ENCODE measurements around the gene PLA2G2D.

The PLA2G2D gene

DNA sequence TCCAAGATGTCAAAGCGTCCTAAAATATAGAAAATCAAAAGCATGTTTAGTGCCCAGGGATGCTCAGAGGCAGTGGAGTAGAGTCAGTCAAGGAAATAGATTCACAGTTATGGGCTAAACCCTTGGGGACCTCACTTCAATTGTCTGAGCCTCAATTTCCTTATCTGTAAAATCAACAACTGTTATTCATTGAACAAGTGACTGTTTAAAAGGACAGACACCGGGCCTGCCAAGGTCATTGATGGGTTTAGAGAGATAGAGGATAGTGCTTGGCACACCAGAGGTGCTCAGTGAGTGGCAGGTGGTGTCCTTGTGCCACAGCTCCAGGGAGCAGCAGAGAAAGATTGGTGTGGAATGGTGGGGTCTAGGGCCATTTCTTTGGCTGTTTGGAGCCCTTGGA is 36.6 kb downstream of the PLA2G2D start:
- Histone ChIP-seq H3K27me3 (ENCODE audit: low read depth) (no peaks in the 10 kb centered on the region), H3K9me3 (no peaks in the 10 kb centered on the region), H3K4me3 (no peak overlapping the region), H3K36me3 (replicated peaks) (no peaks in the 10 kb centered on the region), H3K4me1 (no peaks in the 10 kb centered on the region)
- in situ Hi-C loops (cut with MboI; ENCODE audit: low sequenced_read_pairs) = loop anchor here (25.0 kb wide), 1 partner anchor 545 kb away; no protein-coding TSS in a partner anchor
- DNase-seq (ENCODE audit: low spot score in 2 of 2) = no peak

DNA sequence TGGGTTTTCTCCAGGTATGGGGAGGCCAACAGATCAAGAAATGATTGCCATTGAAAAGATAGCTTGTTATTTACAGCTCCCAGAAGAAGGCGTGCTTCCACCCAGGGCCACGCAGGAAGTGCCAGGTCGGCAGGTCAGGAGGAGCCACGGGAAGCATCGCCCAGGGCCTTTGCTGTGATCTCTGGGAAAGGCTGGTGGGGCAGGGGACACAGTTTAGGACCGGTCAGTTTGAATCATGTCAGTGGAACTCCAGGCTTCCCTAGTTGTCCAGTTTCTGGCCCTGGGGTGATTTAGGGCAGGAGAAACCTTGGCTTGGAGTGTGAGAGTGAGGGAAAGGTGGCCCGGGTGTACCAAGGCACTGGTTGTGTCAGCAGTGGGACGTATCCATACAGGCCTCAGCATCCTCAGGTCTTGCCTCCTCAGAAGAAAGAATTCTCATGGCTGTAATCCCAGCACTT is 38.0 kb downstream of the PLA2G2D start:
- H3K27me3 ChIP-seq (ENCODE audit: low read depth) = no peaks in the 10 kb centered on the region
- H3K4me3 ChIP-seq = no peak overlapping the region
- no peaks in the 10 kb centered on the region for H3K9me3 ChIP-seq
- H3K36me3 ChIP-seq (replicated peaks) = no peaks in the 10 kb centered on the region
- in situ Hi-C loops (cut with MboI; ENCODE audit: low sequenced_read_pairs) = loop anchor here (25.0 kb wide), 1 partner anchor 544 kb away; no protein-coding TSS in a partner anchor
- no peaks in the 10 kb centered on the region for H3K4me1 ChIP-seq
- DNase-seq (ENCODE audit: low spot score in 2 of 2) = no peak

DNA sequence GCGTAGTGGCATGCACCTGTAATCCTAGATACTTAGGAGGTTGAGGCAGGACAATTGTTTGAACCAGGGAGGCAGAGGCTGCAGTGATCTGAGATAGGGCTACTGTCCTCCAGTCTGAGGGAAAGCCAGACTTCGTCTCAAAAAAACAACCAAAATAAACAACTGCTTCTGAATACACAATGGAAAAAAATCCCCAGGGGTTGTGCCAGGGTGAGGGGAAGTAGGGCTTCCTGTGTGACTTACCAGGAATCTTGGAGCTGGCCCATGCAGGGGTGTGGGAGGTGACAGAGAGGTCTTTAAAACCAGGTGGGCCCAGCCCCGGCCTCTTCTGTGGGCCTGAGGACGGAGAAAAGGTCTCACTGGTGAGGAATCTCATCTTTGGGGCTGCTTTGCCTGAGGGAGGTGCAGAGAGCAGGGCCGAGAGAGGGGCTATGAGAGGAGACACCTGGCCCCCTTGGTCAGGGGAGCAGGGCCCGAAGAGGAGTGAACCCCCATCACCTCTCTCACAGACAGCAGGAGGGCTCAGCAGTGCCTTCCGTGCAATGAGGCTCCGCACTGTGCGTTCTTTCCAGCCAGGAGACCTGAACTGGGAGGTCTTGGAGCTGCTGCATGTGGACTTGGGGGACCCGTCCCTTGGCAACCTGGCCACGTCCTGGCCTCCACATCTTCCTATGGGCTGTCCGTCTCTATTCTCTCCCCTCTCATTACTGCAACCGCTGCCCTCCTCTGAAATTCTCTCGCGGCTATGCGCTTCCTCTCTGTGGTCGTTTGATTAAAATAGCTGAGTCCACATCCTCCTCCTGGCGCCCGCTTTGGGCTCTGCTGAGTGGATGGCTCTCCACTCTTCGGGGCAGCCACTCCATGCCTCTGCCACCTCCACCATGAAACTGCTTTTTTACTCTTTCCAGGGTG is 38.6 kb downstream of the PLA2G2D start:
- no peaks in the 10 kb centered on the region for H3K9me3 ChIP-seq
- H3K27me3 ChIP-seq (ENCODE audit: low read depth) = no peaks in the 10 kb centered on the region
- in situ Hi-C loops (cut with MboI; ENCODE audit: low sequenced_read_pairs) = loop anchor here (25.0 kb wide), 1 partner anchor 543 kb away; no protein-coding TSS in a partner anchor
- no peak overlapping the region for H3K4me3 ChIP-seq
- no peaks in the 10 kb centered on the region for H3K36me3 ChIP-seq (replicated peaks)
- H3K4me1 ChIP-seq = no peaks in the 10 kb centered on the region
- DNase-seq (ENCODE audit: low spot score in 2 of 2) = no peak

DNA sequence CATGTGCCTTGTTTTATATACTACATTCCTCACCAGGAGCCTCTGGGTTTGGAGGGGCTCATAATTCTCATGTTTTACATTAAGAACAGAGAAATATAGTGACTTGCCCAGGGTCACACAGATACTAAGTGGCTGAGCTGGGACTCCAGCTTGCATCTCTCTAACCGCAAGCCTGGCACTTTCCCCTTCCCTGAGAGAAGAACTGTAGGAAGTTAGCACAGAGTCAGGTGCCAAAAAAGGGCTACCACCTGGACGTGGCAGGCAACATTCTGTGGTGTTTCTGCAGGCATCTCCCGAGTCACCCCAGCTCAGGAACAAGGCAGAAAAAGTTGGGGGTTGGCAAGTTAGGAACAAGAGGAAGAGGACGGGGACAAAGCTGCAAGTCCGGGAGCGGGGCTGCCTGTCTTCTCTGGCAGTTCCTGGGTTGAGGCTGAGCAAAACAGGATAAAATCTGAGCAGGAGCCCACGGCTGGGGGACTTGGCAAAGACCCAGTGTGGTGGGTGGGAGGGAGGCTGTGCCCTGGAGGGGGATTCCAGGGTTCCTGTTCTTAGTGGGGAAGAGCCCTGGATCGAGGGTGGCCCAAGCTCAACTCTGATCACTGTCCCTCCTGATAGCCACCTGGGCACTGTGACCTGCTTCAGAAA is 39.6 kb downstream of the PLA2G2D start:
- in situ Hi-C loops (cut with MboI; ENCODE audit: low sequenced_read_pairs) = loop anchor here (25.0 kb wide), 1 partner anchor 542 kb away; no protein-coding TSS in a partner anchor
- Histone ChIP-seq H3K4me3 (no peak overlapping the region), H3K9me3 (no peaks in the 10 kb centered on the region), H3K4me1 (no peaks in the 10 kb centered on the region), H3K36me3 (replicated peaks) (no peaks in the 10 kb centered on the region), H3K27me3 (ENCODE audit: low read depth) (no peaks in the 10 kb centered on the region)
- DNase-seq (ENCODE audit: low spot score in 2 of 2) = no peak

DNA sequence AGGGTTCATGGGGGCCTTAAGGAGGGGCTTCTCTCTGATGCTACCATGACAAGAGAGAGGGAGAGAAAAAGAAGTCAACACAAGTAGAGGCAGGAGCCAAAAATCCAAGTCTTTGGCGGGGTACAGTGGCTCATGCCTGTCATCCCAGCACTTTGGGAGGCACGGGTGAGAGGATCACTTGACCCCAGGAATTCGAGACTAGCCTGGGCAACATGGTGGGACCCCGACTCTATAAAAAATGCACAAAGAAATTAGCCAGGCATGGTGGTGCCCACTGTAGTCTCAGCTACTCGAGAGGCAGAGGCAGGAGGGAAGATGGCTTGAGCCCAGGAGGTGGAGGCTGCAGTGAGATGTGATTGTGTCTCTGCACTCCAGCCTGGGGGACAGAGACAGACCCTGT is 40.6 kb downstream of the PLA2G2D start:
- no peak for DNase-seq (ENCODE audit: low spot score in 2 of 2)
- Histone ChIP-seq H3K36me3 (replicated peaks) (no peaks in the 10 kb centered on the region), H3K27me3 (ENCODE audit: low read depth) (no peaks in the 10 kb centered on the region), H3K4me3 (no peak overlapping the region), H3K9me3 (no peaks in the 10 kb centered on the region), H3K4me1 (no peaks in the 10 kb centered on the region)
- in situ Hi-C loops (cut with MboI; ENCODE audit: low sequenced_read_pairs) = loop anchor here (25.0 kb wide), 1 partner anchor 541 kb away; no protein-coding TSS in a partner anchor

DNA sequence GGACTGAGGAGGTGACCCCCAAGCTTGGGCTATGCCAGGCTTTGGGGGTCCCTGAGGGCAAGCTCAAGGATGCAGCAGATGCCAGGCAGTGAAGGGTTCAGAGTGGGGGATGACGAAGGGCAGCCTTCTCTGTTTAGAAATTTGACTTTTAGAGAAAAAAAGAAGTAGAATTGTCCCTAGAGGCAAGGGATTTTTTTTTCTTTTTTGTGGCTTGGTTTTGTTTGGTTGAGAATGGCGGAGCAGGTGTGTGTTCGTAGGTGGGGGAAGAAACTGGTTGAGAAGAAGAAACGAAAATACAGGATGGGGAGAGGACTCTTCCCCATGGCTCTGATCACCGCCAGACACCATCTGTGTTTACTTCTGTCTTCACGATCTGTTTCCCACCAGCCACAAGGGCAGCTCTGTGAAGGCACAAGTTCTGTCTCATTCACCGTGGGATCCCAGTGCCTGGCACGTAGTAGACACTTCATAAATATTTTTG is 41.1 kb downstream of the PLA2G2D start:
- H3K4me1 ChIP-seq = no peaks in the 10 kb centered on the region
- no peak overlapping the region for H3K4me3 ChIP-seq
- H3K9me3 ChIP-seq = no peaks in the 10 kb centered on the region
- no peak for DNase-seq (ENCODE audit: low spot score in 2 of 2)
- in situ Hi-C loops (cut with MboI; ENCODE audit: low sequenced_read_pairs) = loop anchor here (25.0 kb wide), 1 partner anchor 541 kb away; no protein-coding TSS in a partner anchor
- no peaks in the 10 kb centered on the region for H3K36me3 ChIP-seq (replicated peaks)
- H3K27me3 ChIP-seq (ENCODE audit: low read depth) = no peaks in the 10 kb centered on the region

DNA sequence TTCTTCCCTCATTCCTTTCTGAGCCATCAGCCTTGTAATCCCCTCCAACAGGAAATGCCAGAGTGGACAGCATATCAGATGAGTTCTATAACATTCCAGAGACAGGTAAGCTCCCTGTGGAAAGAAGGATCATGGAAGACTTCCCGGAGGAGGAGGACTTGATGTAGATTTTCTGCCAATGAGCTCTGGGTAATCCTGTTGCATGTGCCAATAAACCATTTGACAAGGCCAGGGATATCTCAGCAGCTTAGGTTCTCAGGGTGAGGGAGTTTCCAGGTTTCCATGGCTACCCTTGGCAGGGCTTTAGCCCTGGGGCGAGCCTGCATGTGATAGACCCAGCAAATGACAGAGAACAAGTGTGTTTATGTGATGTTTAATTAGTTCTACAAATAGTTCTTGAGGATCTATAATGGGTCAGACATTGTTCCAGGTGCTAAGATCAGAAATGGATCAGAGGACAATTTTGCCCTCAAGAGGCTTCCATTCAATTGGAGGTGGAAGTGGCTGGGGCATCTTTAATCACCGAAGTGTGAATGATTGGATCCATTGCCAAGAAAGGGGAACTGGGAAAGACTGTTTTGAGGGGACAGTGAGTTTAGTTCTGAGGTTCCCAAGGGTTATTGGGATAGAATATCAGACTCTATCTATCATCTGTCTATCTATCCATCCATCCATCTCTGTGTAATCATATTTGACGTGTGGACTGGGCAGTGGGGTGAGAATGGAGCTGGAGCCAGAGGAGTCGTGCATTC is 42.5 kb downstream of the PLA2G2D start:
- Histone ChIP-seq H3K27me3 (ENCODE audit: low read depth) (no peaks in the 10 kb centered on the region), H3K36me3 (replicated peaks) (no peaks in the 10 kb centered on the region), H3K4me3 (no peak overlapping the region), H3K9me3 (no peaks in the 10 kb centered on the region), H3K4me1 (no peaks in the 10 kb centered on the region)
- DNase-seq (ENCODE audit: low spot score in 2 of 2) = no peak
- in situ Hi-C loops (cut with MboI; ENCODE audit: low sequenced_read_pairs) = loop anchor here (25.0 kb wide), 1 partner anchor 540 kb away; no protein-coding TSS in a partner anchor

DNA sequence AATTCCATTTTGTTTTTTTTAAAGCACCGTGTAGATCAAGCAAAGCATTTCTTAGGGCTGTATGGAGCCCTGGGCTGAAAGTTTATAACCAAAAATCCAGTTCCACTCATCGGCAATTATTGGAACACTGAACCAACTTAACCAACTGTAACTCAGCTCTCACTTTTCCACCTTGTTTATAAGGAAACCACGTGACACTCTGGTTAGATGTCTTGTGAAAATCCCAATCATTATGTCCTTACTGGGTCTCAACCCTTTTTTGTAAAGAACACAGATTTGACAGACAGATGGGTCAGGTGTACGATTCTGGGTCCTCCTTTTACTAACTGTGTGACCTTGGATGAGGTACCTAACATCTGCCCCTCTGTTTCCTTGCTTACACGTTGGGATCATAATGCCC is 43.1 kb downstream of the PLA2G2D start:
- H3K4me1 ChIP-seq = no peaks in the 10 kb centered on the region
- no peak for DNase-seq (ENCODE audit: low spot score in 2 of 2)
- no peaks in the 10 kb centered on the region for H3K36me3 ChIP-seq (replicated peaks)
- in situ Hi-C loops (cut with MboI; ENCODE audit: low sequenced_read_pairs) = loop anchor here (25.0 kb wide), 1 partner anchor 539 kb away; no protein-coding TSS in a partner anchor
- H3K4me3 ChIP-seq = no peak overlapping the region
- H3K9me3 ChIP-seq = no peaks in the 10 kb centered on the region
- H3K27me3 ChIP-seq (ENCODE audit: low read depth) = no peaks in the 10 kb centered on the region

DNA sequence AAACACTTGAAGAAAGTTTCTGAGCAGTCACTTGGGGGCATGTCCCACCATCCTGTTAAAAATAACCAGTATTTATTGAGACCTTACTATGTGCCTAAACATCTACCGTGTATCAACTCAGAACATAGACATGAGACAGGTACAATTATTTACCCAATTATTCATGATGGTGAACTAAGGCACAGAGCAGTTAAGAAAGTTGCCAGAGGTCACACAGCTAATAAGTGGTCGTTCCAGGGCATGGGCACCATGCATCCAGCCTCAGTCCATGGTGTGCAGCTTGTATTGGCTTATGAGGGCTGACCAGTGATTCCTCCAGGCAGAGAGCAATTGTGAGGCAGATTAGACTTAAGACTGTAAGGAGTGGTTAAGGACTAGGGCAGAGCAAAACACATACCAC is 44.0 kb downstream of the PLA2G2D start:
- Histone ChIP-seq H3K9me3 (no peaks in the 10 kb centered on the region), H3K4me1 (no peaks in the 10 kb centered on the region), H3K27me3 (ENCODE audit: low read depth) (no peaks in the 10 kb centered on the region), H3K4me3 (no peak overlapping the region), H3K36me3 (replicated peaks) (no peaks in the 10 kb centered on the region)
- in situ Hi-C loops (cut with MboI; ENCODE audit: low sequenced_read_pairs) = loop anchor here (25.0 kb wide), 1 partner anchor 538 kb away; no protein-coding TSS in a partner anchor
- no peak for DNase-seq (ENCODE audit: low spot score in 2 of 2)

DNA sequence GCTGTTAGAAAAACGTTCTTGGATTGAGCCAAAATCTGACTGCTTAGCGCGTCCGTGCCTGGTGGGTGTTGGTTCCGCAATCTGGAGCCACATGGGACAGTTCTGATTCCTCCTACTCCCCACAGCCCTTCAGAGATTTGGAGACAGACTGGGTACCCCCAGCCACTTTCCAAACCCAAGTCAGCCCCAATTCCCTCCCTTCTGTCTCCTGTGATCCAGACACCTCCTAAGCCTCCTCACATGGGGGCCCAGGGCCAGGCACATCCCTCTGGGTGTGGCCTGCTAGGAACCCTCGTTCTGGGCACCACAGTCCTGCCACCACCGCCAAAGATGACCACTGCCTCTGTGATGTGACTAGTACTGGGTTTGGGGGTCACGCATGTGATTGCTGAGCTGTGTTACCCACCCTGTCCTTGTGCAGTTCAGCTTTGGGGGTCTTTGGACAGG is 44.6 kb downstream of the PLA2G2D start:
- H3K4me1 ChIP-seq = no peaks in the 10 kb centered on the region
- H3K36me3 ChIP-seq (replicated peaks) = no peaks in the 10 kb centered on the region
- H3K27me3 ChIP-seq (ENCODE audit: low read depth) = no peaks in the 10 kb centered on the region
- in situ Hi-C loops (cut with MboI; ENCODE audit: low sequenced_read_pairs) = loop anchor here (25.0 kb wide), 1 partner anchor 537 kb away; no protein-coding TSS in a partner anchor
- DNase-seq (ENCODE audit: low spot score in 2 of 2) = no peak
- H3K4me3 ChIP-seq = no peak overlapping the region
- H3K9me3 ChIP-seq = no peaks in the 10 kb centered on the region

DNA sequence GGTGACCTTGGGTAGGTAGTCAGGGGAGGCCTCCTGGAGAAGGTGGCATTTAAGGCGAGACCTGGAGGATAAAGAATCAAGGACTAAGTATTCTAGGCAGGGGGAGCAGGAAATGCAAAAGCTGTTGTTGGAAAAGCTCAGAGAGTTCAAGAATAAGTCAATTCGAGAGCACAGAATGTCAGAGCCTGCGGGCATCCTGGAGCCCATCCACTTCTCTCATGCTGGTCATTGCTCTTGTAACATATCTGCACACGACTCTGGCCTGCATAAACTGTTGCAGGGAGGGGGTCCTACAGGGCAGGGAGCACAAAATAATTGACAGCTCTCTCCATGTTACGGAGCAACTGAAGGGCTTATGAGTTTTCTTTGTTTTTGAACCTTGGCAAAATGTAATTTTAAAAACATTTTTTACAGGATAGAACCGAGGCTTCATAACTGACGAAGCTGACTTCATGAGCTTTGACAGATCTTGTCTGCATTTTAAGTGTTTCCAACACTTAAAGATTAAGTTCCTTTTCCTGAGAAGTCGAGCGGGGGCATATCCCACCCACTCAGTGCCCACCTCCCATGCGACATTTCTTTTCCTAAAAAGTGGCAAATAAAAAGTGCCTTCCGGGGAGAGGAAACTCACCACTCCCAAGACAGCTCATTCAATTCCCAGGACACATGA is 45.1 kb downstream of the PLA2G2D start:
- Histone ChIP-seq H3K36me3 (replicated peaks) (no peaks in the 10 kb centered on the region), H3K27me3 (ENCODE audit: low read depth) (no peaks in the 10 kb centered on the region), H3K9me3 (no peaks in the 10 kb centered on the region), H3K4me3 (no peak overlapping the region), H3K4me1 (no peaks in the 10 kb centered on the region)
- in situ Hi-C loops (cut with MboI; ENCODE audit: low sequenced_read_pairs) = no loop called here
- no peak for DNase-seq (ENCODE audit: low spot score in 2 of 2)

DNA sequence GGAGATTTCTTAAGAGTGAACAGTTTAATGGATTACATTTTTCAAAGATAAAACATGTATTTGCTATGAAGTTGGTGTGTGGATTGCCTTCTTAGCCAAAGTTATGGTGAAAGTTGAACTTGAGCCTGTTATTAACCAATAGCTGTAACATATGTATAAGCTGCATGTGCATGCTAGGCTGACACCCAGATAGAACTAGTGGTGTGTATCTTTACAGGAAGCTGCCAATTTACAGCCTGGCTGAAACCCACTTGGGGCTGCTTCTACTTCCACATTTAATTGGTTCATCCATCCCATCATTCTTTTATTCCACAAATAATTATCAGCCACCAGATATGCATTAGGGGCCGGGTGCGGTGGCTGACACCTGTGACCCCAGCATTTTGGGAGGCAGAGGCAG is 46.1 kb downstream of the PLA2G2D start:
- in situ Hi-C loops (cut with MboI; ENCODE audit: low sequenced_read_pairs) = no loop called here
- no peaks in the 10 kb centered on the region for H3K9me3 ChIP-seq
- H3K36me3 ChIP-seq (replicated peaks) = no peaks in the 10 kb centered on the region
- DNase-seq (ENCODE audit: low spot score in 2 of 2) = no peak
- H3K4me3 ChIP-seq = no peak overlapping the region
- H3K4me1 ChIP-seq = no peaks in the 10 kb centered on the region
- H3K27me3 ChIP-seq (ENCODE audit: low read depth) = no peaks in the 10 kb centered on the region

DNA sequence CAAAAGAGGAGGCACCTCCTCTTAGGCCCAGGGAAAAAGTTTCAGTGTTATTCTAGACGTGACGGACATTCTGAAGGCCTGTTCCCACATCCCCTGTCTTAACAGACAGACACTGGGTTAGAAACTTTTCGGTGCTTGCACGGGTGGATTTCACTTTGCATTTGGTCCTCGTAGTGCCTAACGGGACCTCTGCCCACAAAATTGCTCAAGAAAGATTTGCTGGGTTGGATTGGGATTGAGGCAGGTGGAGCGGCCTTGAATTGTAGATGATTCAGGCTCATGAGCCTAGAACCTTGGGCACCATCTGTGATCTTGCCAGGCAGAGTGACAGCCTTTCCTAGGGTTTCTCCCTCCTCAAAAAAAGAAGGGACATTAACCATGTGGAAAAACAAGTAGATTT is 46.6 kb downstream of the PLA2G2D start:
- DNase-seq (ENCODE audit: low spot score in 2 of 2) = no peak
- in situ Hi-C loops (cut with MboI; ENCODE audit: low sequenced_read_pairs) = no loop called here
- H3K9me3 ChIP-seq = no peaks in the 10 kb centered on the region
- H3K36me3 ChIP-seq (replicated peaks) = no peaks in the 10 kb centered on the region
- H3K27me3 ChIP-seq (ENCODE audit: low read depth) = no peaks in the 10 kb centered on the region
- H3K4me1 ChIP-seq = no peaks in the 10 kb centered on the region
- no peak overlapping the region for H3K4me3 ChIP-seq
